IMR-90 (cell line): Measurements from ENCODE around the gene MEIS1. TPM values are rescaled to one million over a fixed set of nuclear protein-coding genes. Genes with fewer than 3 reads are reported as not detected.
A peak's percentile ranks its signal among the peaks of the same experiment; 100 is the strongest.

Source experiments
- ATAC-seq: fragments of 200-7000 bp; cut with Tn5 transposase; 2 replicates; pipeline ENCODE4 v1.9.1; 2020; ENCODE audit warnings: low read depth, mild to moderate bottlenecking, moderate library complexity
- BruUV-seq: library from RNA; stranded (reverse); fragments of 400-500 nt; replicated peaks from 2 replicates; lab custom pipeline; 2021; lab: Mats Ljungman, UMichigan
- CTCF ChIA-PET: fragments of 300-600 bp; formaldehyde crosslinking; extraction: SDS; loops from one replicate; lab custom pipeline; 2021; ENCODE audit warnings: antibody characterized with exemption; lab: Yijun Ruan, JAX
- POLR2A ChIA-PET: fragments of 300-600 bp; sonication (Branson Sonifier 250); formaldehyde crosslinking; loops from one replicate; lab custom pipeline; 2022; ENCODE audit warnings: antibody characterized with exemption; ENCODE audit not compliant: unreplicated experiment; lab: Charles Lee
- DNase-seq: peaks from one replicate; pipeline ENCODE4 v3.0.0; 2013
- H2AFZ ChIP-seq: replicated peaks from 2 replicates; pipeline ENCODE3; 2013; ENCODE audit warnings: low read length, mild to moderate bottlenecking; ENCODE audit not compliant: poor library complexity
- H2AK5ac ChIP-seq: 2 replicates; pipeline ENCODE4 v1.6.1; 2013; ENCODE audit warnings: low read depth, low read length, inconsistent platforms
- H2AK9ac ChIP-seq: replicated peaks from 2 replicates; pipeline ENCODE3; 2013; ENCODE audit warnings: mild to moderate bottlenecking, low read depth, low read length, moderate library complexity; ENCODE audit not compliant: poor library complexity
- H2BK120ac ChIP-seq: 2 replicates; pipeline ENCODE4 v1.6.1; 2013; ENCODE audit warnings: low read depth, low read length, inconsistent platforms
- H2BK15ac ChIP-seq: 3 replicates; pipeline ENCODE4 v1.6.1; 2013; ENCODE audit warnings: low read depth, low read length, inconsistent platforms
- H2BK20ac ChIP-seq: 2 replicates; pipeline ENCODE4 v1.6.1; 2013; ENCODE audit warnings: low read depth, mild to moderate bottlenecking, inconsistent platforms, low read length, moderate library complexity
- H2BK5ac ChIP-seq: 2 replicates; pipeline ENCODE4 v1.6.1; 2013; ENCODE audit warnings: mild to moderate bottlenecking, low read depth, low read length, inconsistent platforms; ENCODE audit not compliant: poor library complexity, severe bottlenecking
- H3K14ac ChIP-seq: replicated peaks from 2 replicates; pipeline ENCODE4 v1.6.1; 2013; ENCODE audit warnings: low read depth, low read length, inconsistent platforms
- H3K18ac ChIP-seq: 2 replicates; pipeline ENCODE4 v1.6.1; 2013; ENCODE audit warnings: low read depth, low read length, control low read depth
- H3K23ac ChIP-seq: 2 replicates; pipeline ENCODE4 v1.6.1; 2013; ENCODE audit warnings: low read depth, low read length, inconsistent platforms
- H3K27ac ChIP-seq: 2 replicates; pipeline ENCODE4 v1.5.1; 2013; ENCODE audit warnings: mild to moderate bottlenecking, control low read depth, low read length; ENCODE audit not compliant: insufficient read depth
- H3K27me3 ChIP-seq: 2 replicates; pipeline ENCODE4 v1.6.1; 2013; ENCODE audit warnings: low read length; ENCODE audit not compliant: control insufficient read depth, insufficient read depth
- H3K36me3 ChIP-seq: 2 replicates; pipeline ENCODE4 v1.6.1; 2013; ENCODE audit warnings: low read length, mixed read lengths; ENCODE audit not compliant: control insufficient read depth, insufficient read depth
- H3K4ac ChIP-seq: 2 replicates; pipeline ENCODE4 v1.6.1; 2013; ENCODE audit warnings: low read depth, low read length, inconsistent platforms
- H3K4me1 ChIP-seq: 2 replicates; pipeline ENCODE4 v1.6.1; 2013; ENCODE audit warnings: low read length, mixed read lengths; ENCODE audit not compliant: control insufficient read depth, insufficient read depth
- H3K4me2 ChIP-seq: 2 replicates; pipeline ENCODE4 v1.6.1; 2013; ENCODE audit warnings: low read depth, mild to moderate bottlenecking, control low read depth, low read length, moderate library complexity
- H3K4me3 ChIP-seq: 2 replicates; pipeline ENCODE4 v1.5.1; 2013; ENCODE audit warnings: low read depth, mild to moderate bottlenecking, control low read depth, low read length, moderate library complexity; ENCODE audit not compliant: insufficient read depth
- H3K56ac ChIP-seq: 2 replicates; pipeline ENCODE4 v1.6.1; 2013; ENCODE audit warnings: low read length, inconsistent platforms; ENCODE audit not compliant: insufficient read depth; ENCODE audit errors: extremely low read depth
- H3K79me1 ChIP-seq, 2 experiments: 2 replicates each; pipeline ENCODE4 v1.6.1; 2013; ENCODE audit warnings: low read length in 2 of 2, inconsistent platforms in 1 of 2, low read depth in 1 of 2
- H3K9ac ChIP-seq: 2 replicates; pipeline ENCODE4 v1.6.1; 2013; ENCODE audit warnings: low read depth, low read length, control low read depth
- H3K9me1 ChIP-seq: 2 replicates; pipeline ENCODE4 v1.6.1; 2013; ENCODE audit warnings: low read length, inconsistent platforms; ENCODE audit not compliant: insufficient read depth
- H3K9me3 ChIP-seq: 2 replicates; pipeline ENCODE4 v1.6.1; 2013; ENCODE audit warnings: low read length; ENCODE audit not compliant: control insufficient read depth, insufficient read depth
- H4K20me1 ChIP-seq: 2 replicates; pipeline ENCODE4 v1.6.1; 2013; ENCODE audit warnings: low read length, inconsistent platforms; ENCODE audit not compliant: insufficient read depth
- H4K5ac ChIP-seq: 2 replicates; pipeline ENCODE4 v1.6.1; 2013; ENCODE audit warnings: mild to moderate bottlenecking, low read depth, low read length, control low read depth
- H4K8ac ChIP-seq, 2 experiments: 2 replicates each; pipeline ENCODE4 v1.6.1; 2013; ENCODE audit warnings: low read depth in 2 of 2, low read length in 2 of 2, control low read depth in 1 of 2, inconsistent platforms in 1 of 2
- H4K91ac ChIP-seq: 2 replicates; pipeline ENCODE4 v1.6.1; 2013; ENCODE audit warnings: low read depth, low read length, inconsistent platforms; ENCODE audit not compliant: insufficient read depth
- BHLHE40 ChIP-seq: fragments of 150-350 bp; IDR thresholded peaks from 2 replicates; pipeline ENCODE4 v1.6.1; 2016; ENCODE audit warnings: mild to moderate bottlenecking, low read depth, low read length
- CEBPB ChIP-seq: IDR thresholded peaks from 2 replicates; pipeline ENCODE4 v1.6.1; 2012; ENCODE audit warnings: low read depth, low read length, improper control_type of control experiment
- CHD1 ChIP-seq: IDR thresholded peaks from 2 replicates; pipeline ENCODE4 v1.6.1; 2012; ENCODE audit warnings: low read depth, low read length, improper control_type of control experiment
- FOS ChIP-seq: fragments of 150-350 bp; IDR thresholded peaks from 2 replicates; pipeline ENCODE4 v1.6.1; 2016; ENCODE audit warnings: low read depth, low read length
- MAFK ChIP-seq: IDR thresholded peaks from 2 replicates; pipeline ENCODE4 v1.6.1; 2012; ENCODE audit warnings: low read depth, low read length, improper control_type of control experiment
- MAZ ChIP-seq: IDR thresholded peaks from 2 replicates; pipeline ENCODE4 v1.6.1; 2012; ENCODE audit warnings: low read depth, mild to moderate bottlenecking, low read length, improper control_type of control experiment, moderate library complexity, borderline replicate concordance
- MXI1 ChIP-seq: IDR thresholded peaks from 2 replicates; pipeline ENCODE4 v1.6.1; 2012; ENCODE audit warnings: low read depth, mild to moderate bottlenecking, low read length, moderate library complexity, borderline replicate concordance
- NFE2L2 ChIP-seq: fragments of 150-350 bp; IDR thresholded peaks from 2 replicates; pipeline ENCODE4 v1.6.1; 2016; ENCODE audit warnings: low read depth, mild to moderate bottlenecking, low read length
- POLR2A ChIP-seq: IDR thresholded peaks from 2 replicates; pipeline ENCODE4 v1.6.1; 2012; ENCODE audit warnings: mild to moderate bottlenecking, low read depth, low read length
- RCOR1 ChIP-seq: IDR thresholded peaks from 2 replicates; pipeline ENCODE4 v1.6.1; 2012; ENCODE audit warnings: mild to moderate bottlenecking, low read length, improper control_type of control experiment; ENCODE audit not compliant: insufficient replicate concordance
- SMC3 ChIP-seq: fragments of 150-350 bp; IDR thresholded peaks from 2 replicates; pipeline ENCODE4 v1.6.1; 2016; ENCODE audit warnings: low read depth, mild to moderate bottlenecking, antibody characterized with exemption, low read length, moderate library complexity
- WGBS, 2 experiments: methylation state at CpG; one replicate each; pipeline versions ENCODE4 v1.1.5 to v1.1.7; 2013; ENCODE audit warnings: missing lambda C conversion rate in 2 of 2; ENCODE audit not compliant: insufficient read length in 1 of 2; ENCODE audit errors: extremely low coverage in 2 of 2; 5-methylcytosine and 5-hydroxymethylcytosine counted together
- dilution Hi-C: fragments of 300-500 bp; cut with HindIII; formaldehyde crosslinking; loops from one replicate; pipeline ENCODE4 v1.14.3; 2018; ENCODE audit warnings: low sequenced_read_pairs; ENCODE audit not compliant: unreplicated experiment
- in situ Hi-C: fragments of 300-500 bp; cut with MboI; formaldehyde crosslinking; loops from 3 replicates; pipeline ENCODE4 v1.14.3; 2019; ENCODE audit warnings: low sequenced_read_pairs, inconsistent platforms, mixed read lengths
- intact Hi-C: fragments of 100-400 bp; cut with micrococcal nuclease; formaldehyde crosslinking; loops from 2 replicates; pipeline ENCODE4 v1.10.0; 2022
- polyA plus RNA-seq, 3 experiments: library from polyadenylated mRNA; depleted of rRNA; stranded (reverse); fragments of >200 nt; gene quantifications; 2 replicates each; pipeline ENCODE4 v1.2.3, GENCODE V29; 2012; ENCODE audit warnings: low replicate concordance in 1 of 3
- total RNA-seq: library from RNA; depleted of rRNA; stranded (reverse); fragments of >200 nt; gene quantifications from 2 replicates; pipeline ENCODE4 v1.2.3, GENCODE V29; 2012
- TF ChIP-seq, protein P1 (sequence below): conservative IDR thresholded peaks from 2 replicates; pipeline ENCODE4 v1.5.1; 2012; ENCODE audit warnings: mild to moderate bottlenecking, low read depth, low read length, improper control_type of control experiment
- TF ChIP-seq, protein P2 (sequence below): fragments of 150-350 bp; IDR thresholded peaks from 2 replicates; pipeline ENCODE4 v1.6.1; 2017; ENCODE audit warnings: mild to moderate bottlenecking, antibody characterized with exemption, low read length, low read depth

MEIS1 gene
- total and polyA plus RNA-seq, 2 of the 4 experiments (the other 2 are of a cell fraction) = 54.4 to 157 TPM

DNA sequence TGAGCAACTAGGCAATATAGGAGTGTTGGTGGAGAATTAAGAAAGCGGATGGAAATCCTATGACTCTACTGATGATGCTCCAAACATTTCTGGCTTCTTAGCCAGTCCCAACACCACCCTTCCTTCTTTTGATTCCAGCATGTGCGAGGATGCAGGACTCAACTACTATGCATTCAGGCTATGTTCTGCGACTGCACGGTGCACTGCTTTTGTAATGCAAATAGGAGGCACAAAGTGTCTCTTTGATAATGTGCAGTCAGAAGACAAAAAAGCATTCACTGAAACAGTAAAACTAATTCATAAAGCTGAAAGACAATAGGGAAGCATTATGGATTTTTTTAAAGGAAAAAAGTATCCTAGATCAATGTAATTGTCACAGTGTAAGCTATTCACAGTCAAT, 106.7 kb downstream of the MEIS1 start:
- Histone ChIP-seq H3K79me1 (peaks cover 21 to 72% of the 10 kb centered on the region in 2 experiments), H3K23ac (peak overlapping the region; percentile 32; the same call in 1 of the 2 replicates), H2AK5ac (no peak overlapping the region), H4K91ac (no peak overlapping the region), H3K9me3 (no peaks in the 10 kb centered on the region), H3K4ac (no peak overlapping the region), H3K9me1 (peaks cover 23% of the 10 kb centered on the region), H2AFZ (no peak overlapping the region), H2BK5ac (no peak overlapping the region), H4K8ac (no peak overlapping the region), H3K14ac (0 out of 2 replicates have a peak overlapping the region, but pooled peaks have one; percentile 26), H3K4me3 (no peak overlapping the region), H3K4me2 (no peak overlapping the region), H2BK15ac (no peak overlapping the region), H3K56ac (no peak overlapping the region), H2BK120ac (no peak overlapping the region), H3K9ac (no peak overlapping the region), H3K27ac (no peak overlapping the region), H3K4me1 (peaks cover 25% of the 10 kb centered on the region), H3K36me3 (peaks cover 14% of the 10 kb centered on the region), H3K27me3 (no peaks in the 10 kb centered on the region), H3K18ac (no peak overlapping the region), H2BK20ac (no peak overlapping the region; the same call in 1 of the 2 replicates), H2AK9ac (no peak overlapping the region), H4K5ac (no peak overlapping the region), H4K20me1 (peaks cover 86% of the 10 kb centered on the region)
- ATAC-seq = no peak
- intact Hi-C loops = no loop called here
- CTCF ChIA-PET = no interaction called here
- no peak for DNase-seq
- POLR2A ChIA-PET = no interaction called here
- WGBS, 2 experiments = no CpG with 5 or more reads among the region's 4 CpGs
- TF ChIP-seq POLR2A (no peak), MAFK (no peak), CHD1 (no peak), NFE2L2 (no peak), MXI1 (no peak), MAZ (no peak), FOS (no peak), BHLHE40 (no peak), RCOR1 (no peak), CEBPB (no peak), SMC3 (no peak)
- TF ChIP-seq, protein P1, sequence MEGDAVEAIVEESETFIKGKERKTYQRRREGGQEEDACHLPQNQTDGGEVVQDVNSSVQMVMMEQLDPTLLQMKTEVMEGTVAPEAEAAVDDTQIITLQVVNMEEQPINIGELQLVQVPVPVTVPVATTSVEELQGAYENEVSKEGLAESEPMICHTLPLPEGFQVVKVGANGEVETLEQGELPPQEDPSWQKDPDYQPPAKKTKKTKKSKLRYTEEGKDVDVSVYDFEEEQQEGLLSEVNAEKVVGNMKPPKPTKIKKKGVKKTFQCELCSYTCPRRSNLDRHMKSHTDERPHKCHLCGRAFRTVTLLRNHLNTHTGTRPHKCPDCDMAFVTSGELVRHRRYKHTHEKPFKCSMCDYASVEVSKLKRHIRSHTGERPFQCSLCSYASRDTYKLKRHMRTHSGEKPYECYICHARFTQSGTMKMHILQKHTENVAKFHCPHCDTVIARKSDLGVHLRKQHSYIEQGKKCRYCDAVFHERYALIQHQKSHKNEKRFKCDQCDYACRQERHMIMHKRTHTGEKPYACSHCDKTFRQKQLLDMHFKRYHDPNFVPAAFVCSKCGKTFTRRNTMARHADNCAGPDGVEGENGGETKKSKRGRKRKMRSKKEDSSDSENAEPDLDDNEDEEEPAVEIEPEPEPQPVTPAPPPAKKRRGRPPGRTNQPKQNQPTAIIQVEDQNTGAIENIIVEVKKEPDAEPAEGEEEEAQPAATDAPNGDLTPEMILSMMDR = no peak
- TF ChIP-seq, protein P2, sequence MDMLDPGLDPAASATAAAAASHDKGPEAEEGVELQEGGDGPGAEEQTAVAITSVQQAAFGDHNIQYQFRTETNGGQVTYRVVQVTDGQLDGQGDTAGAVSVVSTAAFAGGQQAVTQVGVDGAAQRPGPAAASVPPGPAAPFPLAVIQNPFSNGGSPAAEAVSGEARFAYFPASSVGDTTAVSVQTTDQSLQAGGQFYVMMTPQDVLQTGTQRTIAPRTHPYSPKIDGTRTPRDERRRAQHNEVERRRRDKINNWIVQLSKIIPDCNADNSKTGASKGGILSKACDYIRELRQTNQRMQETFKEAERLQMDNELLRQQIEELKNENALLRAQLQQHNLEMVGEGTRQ = no peak
- dilution Hi-C loops = no loop called here
- in situ Hi-C loops = no loop called here
- no TSS peak for BruUV-seq
